SK-N-SH (cell line): ENCODE measurements around the gene SPAG6. TPM values are rescaled to one million over a fixed set of nuclear protein-coding genes. Genes with fewer than 3 reads are reported as not detected.
"Not testable (repeated sequence)": the region's sequence is repeated elsewhere in the genome, so short reads cannot be mapped to it uniquely, and the experiment has no call there.

ENCODE experiments used
- CTCF ChIA-PET: fragments of 300-600, 350-600 bp; formaldehyde crosslinking; extraction: SDS; loops from one replicate; lab custom pipeline; 2021; lab: Yijun Ruan, JAX
- POLR2A ChIA-PET: fragments of 350-600 bp; sonication (Branson Sonifier 250); formaldehyde crosslinking; extraction: SDS; loops from one replicate; lab custom pipeline; 2020; ENCODE audit warnings: antibody characterized with exemption, inconsistent platforms; lab: Yijun Ruan, JAX
- DNase-seq: peaks from one replicate; pipeline ENCODE4 v3.0.0; 2012
- H2AFZ ChIP-seq: fragments of 200-600 bp; sonication (generic); 2 replicates; pipeline ENCODE4 v1.8.1; 2016; ENCODE audit warnings: antibody characterized with exemption, mild to moderate bottlenecking, low read depth
- H3F3A ChIP-seq: fragments of 200-600 bp; sonication (generic); replicated peaks from 2 replicates; pipeline ENCODE3; 2016; ENCODE audit warnings: antibody characterized with exemption, mild to moderate bottlenecking; ENCODE audit not compliant: insufficient read depth
- H3K27ac ChIP-seq, 2 experiments: fragments of 200-500 bp in 1 of 2; fragments of 200-600 bp in 1 of 2; sonication (Bioruptor generic) in 1 of 2; sonication (generic), shearing (Covaris generic) in 1 of 2; 2 replicates each; pipeline versions ENCODE4 v1.5.1 to v1.6.1; 2014 to 2016; ENCODE audit warnings: low read depth in 2 of 2, inconsistent platforms in 1 of 2, low read length in 1 of 2, mild to moderate bottlenecking in 1 of 2, mixed read lengths in 1 of 2
- H3K27me3 ChIP-seq: fragments of 200-600 bp; sonication (generic), shearing (Covaris generic); 2 replicates; pipeline ENCODE4 v1.6.1; 2016; ENCODE audit warnings: mixed run types; ENCODE audit not compliant: insufficient read depth
- H3K36me3 ChIP-seq, 2 experiments: fragments of 200-500 bp in 1 of 2; fragments of 200-600 bp in 1 of 2; sonication (Bioruptor generic) in 1 of 2; sonication (generic) in 1 of 2; replicated peaks in 1 of 2; 2 replicates each; pipeline versions ENCODE3 to v1.5.1; 2014 to 2016; ENCODE audit warnings: low read length in 1 of 2, mild to moderate bottlenecking in 1 of 2; ENCODE audit not compliant: insufficient read depth in 2 of 2, control insufficient read depth in 1 of 2
- H3K4me1 ChIP-seq, 2 experiments: fragments of 200-500 bp in 1 of 2; fragments of 200-600 bp in 1 of 2; sonication (Bioruptor generic) in 1 of 2; sonication (generic), shearing (Covaris generic) in 1 of 2; 2 replicates each; pipeline versions ENCODE4 v1.5.1 to v1.6.1; 2014 to 2016; ENCODE audit warnings: low read depth in 1 of 2, low read length in 1 of 2, mixed run types in 1 of 2; ENCODE audit not compliant: insufficient read depth in 2 of 2, control insufficient read depth in 1 of 2
- H3K4me2 ChIP-seq: fragments of 200-600 bp; sonication (generic), shearing (Covaris generic); 2 replicates; pipeline ENCODE4 v1.6.1; 2017; ENCODE audit warnings: mixed run types
- H3K4me3 ChIP-seq, 2 experiments: fragments of 200-500 bp in 1 of 2; fragments of 200-600 bp in 1 of 2; sonication (Bioruptor generic) in 1 of 2; sonication (generic), shearing (Covaris generic) in 1 of 2; 2 replicates each; pipeline versions ENCODE4 v1.5.1 to v1.8.1; 2014 to 2016; ENCODE audit warnings: low read depth in 2 of 2, inconsistent platforms in 1 of 2, low read length in 1 of 2, mild to moderate bottlenecking in 1 of 2, mixed read lengths in 1 of 2, moderate library complexity in 1 of 2
- H3K79me2 ChIP-seq: fragments of 200-600 bp; sonication (generic); 2 replicates; pipeline ENCODE4 v1.8.1; 2017; ENCODE audit warnings: mild to moderate bottlenecking; ENCODE audit not compliant: insufficient read depth
- H3K9ac ChIP-seq: fragments of 200-600 bp; sonication (generic); 2 replicates; pipeline ENCODE4 v1.6.1; 2017; ENCODE audit warnings: mixed run types
- H3K9me2 ChIP-seq: fragments of 200-600 bp; sonication (generic); 2 replicates; pipeline ENCODE4 v1.6.1; 2017; ENCODE audit warnings: mixed run types
- H3K9me3 ChIP-seq: fragments of 200-600 bp; sonication (generic); 2 replicates; pipeline ENCODE4 v1.6.1; 2017; ENCODE audit warnings: mixed run types, mild to moderate bottlenecking, moderate library complexity
- H4K20me1 ChIP-seq: fragments of 200-600 bp; sonication (generic); 2 replicates; pipeline ENCODE4 v1.6.1; 2017; ENCODE audit warnings: mild to moderate bottlenecking, mixed run types; ENCODE audit not compliant: insufficient read depth
- EP300 ChIP-seq, 2 experiments: IDR thresholded peaks; 2 replicates each; pipeline versions ENCODE4 v1.4.0 to v1.6.1; 2012; ENCODE audit warnings: borderline replicate concordance in 1 of 2, low read depth in 1 of 2, low read length in 1 of 2
- FOXJ3 ChIP-seq: sonication (generic); formaldehyde crosslinking; IDR thresholded peaks from 2 replicates; pipeline ENCODE4 v1.5.1; 2020; ENCODE audit warnings: mild to moderate bottlenecking, missing genetic modification reagents
- GABPA ChIP-seq: IDR thresholded peaks from 2 replicates; pipeline ENCODE4 v1.4.0; 2012; ENCODE audit warnings: low read depth, mild to moderate bottlenecking
- JUND ChIP-seq: IDR thresholded peaks from 2 replicates; pipeline ENCODE4 v1.4.0; 2012
- MEF2A ChIP-seq: IDR thresholded peaks from 2 replicates; pipeline ENCODE4 v1.4.0; 2012; ENCODE audit warnings: low read depth, borderline replicate concordance
- NRF1 ChIP-seq: IDR thresholded peaks from 2 replicates; pipeline ENCODE4 v1.6.1; 2012; ENCODE audit warnings: low read depth, mild to moderate bottlenecking, low read length
- POLR2AphosphoS5 ChIP-seq: IDR thresholded peaks from 2 replicates; pipeline ENCODE4 v1.6.1; 2012; ENCODE audit warnings: low read depth, low read length
- SMC3 ChIP-seq: IDR thresholded peaks from 2 replicates; pipeline ENCODE4 v1.6.1; 2012; ENCODE audit warnings: low read depth, low read length, improper control_type of control experiment
- YY1 ChIP-seq: IDR thresholded peaks from 2 replicates; pipeline ENCODE4 v1.4.0; 2012; ENCODE audit warnings: low read depth, mild to moderate bottlenecking
- WGBS: methylation state at CpG from one replicate; pipeline ENCODE4 v1.1.6; 2017; ENCODE audit warnings: low lambda C conversion rate; 5-methylcytosine and 5-hydroxymethylcytosine counted together
- polyA plus RNA-seq, 3 experiments: library from polyadenylated mRNA; depleted of rRNA; stranded (reverse); fragments of >200 nt; gene quantifications; 2 replicates each; pipeline ENCODE4 v1.2.3, GENCODE V29; 2012
- TF ChIP-seq, protein P1 (sequence below): fragments of 150-350 bp; IDR thresholded peaks from 2 replicates; pipeline ENCODE4 v1.6.1; 2016; ENCODE audit warnings: mild to moderate bottlenecking, low read depth, low read length
- TF ChIP-seq, protein P2 (sequence below): IDR thresholded peaks from 2 replicates; pipeline ENCODE4 v1.4.0; 2012; ENCODE audit warnings: low read depth, borderline replicate concordance
- TF ChIP-seq, protein P3 (sequence below): fragments of 150-350 bp; IDR thresholded peaks from 2 replicates; pipeline ENCODE4 v1.6.1; 2017; ENCODE audit warnings: antibody characterized with exemption, low read length, low read depth, borderline replicate concordance
- TF ChIP-seq, protein P4 (sequence below): IDR thresholded peaks from 2 replicates; pipeline ENCODE4; 2012

Gene SPAG6
- polyA plus RNA-seq, 1 of the 3 experiments (the other 2 are of a cell fraction), result 0.77 TPM

DNA sequence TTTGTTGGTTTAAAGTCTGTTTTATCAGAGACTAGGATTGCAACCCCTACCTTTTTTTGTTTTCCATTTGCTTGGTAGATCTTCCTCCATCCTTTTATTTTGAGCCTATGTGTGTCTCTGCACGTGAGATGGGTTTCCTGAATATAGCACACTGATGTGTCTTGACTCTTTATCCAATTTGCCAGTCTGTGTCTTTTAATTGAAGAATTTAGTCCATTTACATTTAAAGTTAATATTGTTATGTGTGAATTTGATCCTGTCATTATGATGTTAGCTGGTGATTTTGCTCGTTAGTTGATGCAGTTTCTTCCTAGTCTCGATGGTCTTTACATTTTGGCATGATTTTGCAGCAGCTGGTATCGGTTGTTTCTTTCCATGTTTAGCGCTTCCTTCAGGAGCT, 61.6 kb downstream of the SPAG6 start:
- H3K4me2 ChIP-seq, H4K20me1 ChIP-seq, H3K36me3 ChIP-seq, H3K9me2 ChIP-seq, CTCF ChIA-PET, H3F3A ChIP-seq, H3K4me3 ChIP-seq, H3K79me2 ChIP-seq, H3K27ac ChIP-seq, H3K4me1 ChIP-seq, H2AFZ ChIP-seq, H3K9ac ChIP-seq, POLR2A ChIA-PET, DNase-seq, H3K9me3 ChIP-seq, H3K27me3 ChIP-seq: not testable (repeated sequence)
- 29% methylated on average over 1 of the region's 5 CpGs for WGBS

DNA sequence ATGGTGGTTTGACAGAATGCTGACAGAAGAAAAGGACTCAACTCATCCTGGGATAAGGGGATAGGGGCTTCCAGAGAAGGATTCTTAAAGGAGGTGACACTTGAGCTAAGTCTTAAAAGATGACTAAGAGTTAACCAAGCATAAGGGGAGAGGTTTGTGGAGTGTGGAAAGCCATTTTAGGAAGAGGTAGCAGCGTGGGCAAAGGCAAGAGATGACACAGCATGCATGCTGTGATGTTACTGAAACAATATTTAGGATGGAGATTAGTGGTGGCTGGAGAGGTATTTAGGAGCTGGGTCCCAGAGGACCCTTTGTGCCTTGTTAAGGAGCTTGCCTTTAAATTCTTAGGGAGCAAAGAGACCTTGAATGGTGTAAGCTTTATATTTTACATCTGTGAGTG, 65.1 kb downstream of the SPAG6 start:
- Histone ChIP-seq H3F3A (no peaks in the 10 kb centered on the region), H3K36me3 (no peaks in the 10 kb centered on the region), H3K9me3 (no peaks in the 10 kb centered on the region), H3K9me2 (no peaks in the 10 kb centered on the region), H4K20me1 (no peaks in the 10 kb centered on the region), H3K27me3 (no peaks in the 10 kb centered on the region), H2AFZ (no peak overlapping the region), H3K79me2 (no peaks in the 10 kb centered on the region), H3K4me3 (no peak overlapping the region), H3K27ac (no peak overlapping the region), H3K9ac (no peak overlapping the region), H3K4me1 (no peaks in the 10 kb centered on the region)
- CTCF ChIA-PET, result no interaction called here
- DNase-seq, result no peak
- 20% methylated on average over 1 of the region's 1 CpG for WGBS
- POLR2A ChIA-PET, result no interaction called here
- TF ChIP-seq, protein P1, sequence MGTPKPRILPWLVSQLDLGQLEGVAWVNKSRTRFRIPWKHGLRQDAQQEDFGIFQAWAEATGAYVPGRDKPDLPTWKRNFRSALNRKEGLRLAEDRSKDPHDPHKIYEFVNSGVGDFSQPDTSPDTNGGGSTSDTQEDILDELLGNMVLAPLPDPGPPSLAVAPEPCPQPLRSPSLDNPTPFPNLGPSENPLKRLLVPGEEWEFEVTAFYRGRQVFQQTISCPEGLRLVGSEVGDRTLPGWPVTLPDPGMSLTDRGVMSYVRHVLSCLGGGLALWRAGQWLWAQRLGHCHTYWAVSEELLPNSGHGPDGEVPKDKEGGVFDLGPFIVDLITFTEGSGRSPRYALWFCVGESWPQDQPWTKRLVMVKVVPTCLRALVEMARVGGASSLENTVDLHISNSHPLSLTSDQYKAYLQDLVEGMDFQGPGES, result no peak
- TF ChIP-seq JUND (no peak), SMC3 (no peak), MEF2A (no peak), POLR2AphosphoS5 (no peak), EP300 (IDR thresholded peaks at IDR 0.05; ENCODE audit: borderline replicate concordance in 1 of 2, low read depth in 1 of 2, low read length in 1 of 2) (no peak), GABPA (no peak), FOXJ3 (CRISPR knock-in tag) (no peak), NRF1 (no peak), YY1 (no peak)
- TF ChIP-seq, protein P2, sequence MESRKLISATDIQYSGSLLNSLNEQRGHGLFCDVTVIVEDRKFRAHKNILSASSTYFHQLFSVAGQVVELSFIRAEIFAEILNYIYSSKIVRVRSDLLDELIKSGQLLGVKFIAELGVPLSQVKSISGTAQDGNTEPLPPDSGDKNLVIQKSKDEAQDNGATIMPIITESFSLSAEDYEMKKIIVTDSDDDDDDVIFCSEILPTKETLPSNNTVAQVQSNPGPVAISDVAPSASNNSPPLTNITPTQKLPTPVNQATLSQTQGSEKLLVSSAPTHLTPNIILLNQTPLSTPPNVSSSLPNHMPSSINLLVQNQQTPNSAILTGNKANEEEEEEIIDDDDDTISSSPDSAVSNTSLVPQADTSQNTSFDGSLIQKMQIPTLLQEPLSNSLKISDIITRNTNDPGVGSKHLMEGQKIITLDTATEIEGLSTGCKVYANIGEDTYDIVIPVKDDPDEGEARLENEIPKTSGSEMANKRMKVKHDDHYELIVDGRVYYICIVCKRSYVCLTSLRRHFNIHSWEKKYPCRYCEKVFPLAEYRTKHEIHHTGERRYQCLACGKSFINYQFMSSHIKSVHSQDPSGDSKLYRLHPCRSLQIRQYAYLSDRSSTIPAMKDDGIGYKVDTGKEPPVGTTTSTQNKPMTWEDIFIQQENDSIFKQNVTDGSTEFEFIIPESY, result no peak
- TF ChIP-seq, protein P3, sequence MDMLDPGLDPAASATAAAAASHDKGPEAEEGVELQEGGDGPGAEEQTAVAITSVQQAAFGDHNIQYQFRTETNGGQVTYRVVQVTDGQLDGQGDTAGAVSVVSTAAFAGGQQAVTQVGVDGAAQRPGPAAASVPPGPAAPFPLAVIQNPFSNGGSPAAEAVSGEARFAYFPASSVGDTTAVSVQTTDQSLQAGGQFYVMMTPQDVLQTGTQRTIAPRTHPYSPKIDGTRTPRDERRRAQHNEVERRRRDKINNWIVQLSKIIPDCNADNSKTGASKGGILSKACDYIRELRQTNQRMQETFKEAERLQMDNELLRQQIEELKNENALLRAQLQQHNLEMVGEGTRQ, result no peak
- TF ChIP-seq, protein P4, sequence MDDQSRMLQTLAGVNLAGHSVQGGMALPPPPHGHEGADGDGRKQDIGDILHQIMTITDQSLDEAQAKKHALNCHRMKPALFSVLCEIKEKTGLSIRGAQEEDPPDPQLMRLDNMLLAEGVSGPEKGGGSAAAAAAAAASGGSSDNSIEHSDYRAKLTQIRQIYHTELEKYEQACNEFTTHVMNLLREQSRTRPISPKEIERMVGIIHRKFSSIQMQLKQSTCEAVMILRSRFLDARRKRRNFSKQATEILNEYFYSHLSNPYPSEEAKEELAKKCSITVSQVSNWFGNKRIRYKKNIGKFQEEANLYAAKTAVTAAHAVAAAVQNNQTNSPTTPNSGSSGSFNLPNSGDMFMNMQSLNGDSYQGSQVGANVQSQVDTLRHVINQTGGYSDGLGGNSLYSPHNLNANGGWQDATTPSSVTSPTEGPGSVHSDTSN, result no peak
- TF ChIP-seq, all 33 proteins: peak for 0
- no peak overlapping the region for H3K4me2 ChIP-seq
